Head of caudate nucleus (tissue), 42 donors: ENCODE measurements around the gene CASQ1.
A peak's percentile ranks its signal among the peaks of the same experiment; 100 is the strongest.

Source experiments
- DNase-seq, 42 donors: peaks; one replicate each; pipeline versions ENCODE4 v3.0.0 to v3.0.0-alpha.2; 2020 to 2021; ENCODE audit warnings: mixed read lengths in 7 of 42
- intact Hi-C: fragments of 100-400 bp; cut with DNase I; formaldehyde crosslinking; loops from one replicate; pipeline ENCODE4 v1.15.0; 2022

The CASQ1 gene

GRCh38 chr1:160189649-160190625, at the start of gene CASQ1:
CASQ1 (plus strand) TSS chr1:160190575; CDS start chr1:160190752, 177 bp downstream.
- intact Hi-C loops: loop anchor here (5.0 kb wide), 1 partner anchor 62 kb away; no protein-coding TSS in a partner anchor

GRCh38 chr1:160143695-160144094, 46.7 kb upstream of the CASQ1 start:
- intact Hi-C loops: no loop called here

More at GRCh38 chr1:160189649-160190625, at the start of gene CASQ1:
- DNase-seq: peak in 13 of 42 donors; percentile 31 to 67 (median 45)

GRCh38 chr1:160144921-160145320, 45.5 kb upstream of the CASQ1 start:
- intact Hi-C loops: no loop called here
- DNase-seq: peak in 8 of 42 donors; percentile 13 to 46 (median 33)

More at GRCh38 chr1:160143695-160144094, 46.7 kb upstream of the CASQ1 start:
- peak in 2 of 42 donors; percentile 12 to 32 for DNase-seq

GRCh38 chr1:160146107-160146506, 44.3 kb upstream of the CASQ1 start:
- intact Hi-C loops: no loop called here
- no peak for DNase-seq

- DNase-seq: peak in 1 of 42 donors; percentile 22
- intact Hi-C loops: no loop called here
These were observed 42.3 kb upstream of the CASQ1 start for GRCh38 chr1:160148121-160148520.

- no peak for DNase-seq
- intact Hi-C loops: no loop called here
These were observed 41.1 kb upstream of the CASQ1 start for GRCh38 chr1:160149233-160149632.

- intact Hi-C loops: no loop called here
- no peak for DNase-seq
These were observed 40.7 kb upstream of the CASQ1 start for GRCh38 chr1:160149716-160150115.

GRCh38 chr1:160151303-160151702, 39.1 kb upstream of the CASQ1 start, which contains the start of gene ATP1A4:
ATP1A4 (plus strand) TSS chr1:160151603; CDS start chr1:160152041, 438 bp downstream.
- intact Hi-C loops: no loop called here
- peak in 2 of 42 donors; percentile 13 to 32 for DNase-seq

- peak in 1 of 42 donors; percentile 2 for DNase-seq
- intact Hi-C loops: no loop called here
These were observed 35.6 kb upstream of the CASQ1 start for GRCh38 chr1:160154790-160155189.

GRCh38 chr1:160156361-160156760, 34.0 kb upstream of the CASQ1 start:
- intact Hi-C loops: no loop called here

GRCh38 chr1:160157174-160157573, 33.2 kb upstream of the CASQ1 start:
- DNase-seq: no peak
- intact Hi-C loops: no loop called here

More at GRCh38 chr1:160156361-160156760, 34.0 kb upstream of the CASQ1 start:
- no peak for DNase-seq

GRCh38 chr1:160158031-160158430, 32.3 kb upstream of the CASQ1 start:
- intact Hi-C loops: no loop called here
- DNase-seq: no peak

- no peak for DNase-seq
- intact Hi-C loops: no loop called here
These were observed 31.8 kb upstream of the CASQ1 start for GRCh38 chr1:160158534-160158933.

- intact Hi-C loops: no loop called here
- no peak for DNase-seq
These were observed 30.5 kb upstream of the CASQ1 start for GRCh38 chr1:160159846-160160245.

- DNase-seq: peak in 41 of 42 donors; percentile 7 to 75 (median 42)
- intact Hi-C loops: no loop called here
These were observed 28.2 kb upstream of the CASQ1 start for GRCh38 chr1:160161965-160162705.

- DNase-seq: no peak
- intact Hi-C loops: no loop called here
These were observed 27.4 kb upstream of the CASQ1 start for GRCh38 chr1:160162931-160163330.

- no peak for DNase-seq
- intact Hi-C loops: no loop called here
These were observed 26.8 kb upstream of the CASQ1 start for GRCh38 chr1:160163615-160164014.

GRCh38 chr1:160164121-160164520, 26.3 kb upstream of the CASQ1 start:
- intact Hi-C loops: no loop called here
- DNase-seq: no peak

GRCh38 chr1:160166166-160166868, 24.1 kb upstream of the CASQ1 start:
- DNase-seq: no peak
- intact Hi-C loops: no loop called here
